ENCODE data around the gene DPP6.

- no peak for TF ChIP-seq CTCF (conservative IDR thresholded peaks at IDR 0.05 in 1 of 2, IDR thresholded peaks at IDR 0.05 in 1 of 2; ENCODE audit: extremely low read depth in 1 of 2, insufficient read depth in 1 of 2, low read depth in 1 of 2, low read length in 2 of 2)
- no peak for TF ChIP-seq EZH2 (IDR thresholded peaks at IDR 0.05; ENCODE audit: borderline replicate concordance, low read length)
Observed at GRCh38 chr7:154512121-154512833, 460.1 kb downstream of the DPP6 start.
